Right renal pelvis (tissue), 4 donors: ENCODE data around the gene DYNC2LI1. TPM values are rescaled to one million over a fixed set of nuclear protein-coding genes. Genes with fewer than 3 reads are reported as not detected.

Source experiments
- DNase-seq, 4 donors: peaks; one replicate each; pipeline ENCODE4 v3.0.0-alpha.2; 2013; ENCODE audit warnings: low read depth in 4 of 4, low spot score in 3 of 4, missing footprints in 1 of 4
- polyA plus RNA-seq, 4 donors: library from polyadenylated mRNA; unstranded; fragments of 120-200 nt; gene quantifications; one replicate each; pipeline ENCODE4 v1.2.1, GENCODE V29; 2013; ENCODE audit not compliant: insufficient read length in 4 of 4

The DYNC2LI1 gene
- polyA plus RNA-seq, 4 donors: 67.2 to 96.3 (median 88.3) TPM

DNA sequence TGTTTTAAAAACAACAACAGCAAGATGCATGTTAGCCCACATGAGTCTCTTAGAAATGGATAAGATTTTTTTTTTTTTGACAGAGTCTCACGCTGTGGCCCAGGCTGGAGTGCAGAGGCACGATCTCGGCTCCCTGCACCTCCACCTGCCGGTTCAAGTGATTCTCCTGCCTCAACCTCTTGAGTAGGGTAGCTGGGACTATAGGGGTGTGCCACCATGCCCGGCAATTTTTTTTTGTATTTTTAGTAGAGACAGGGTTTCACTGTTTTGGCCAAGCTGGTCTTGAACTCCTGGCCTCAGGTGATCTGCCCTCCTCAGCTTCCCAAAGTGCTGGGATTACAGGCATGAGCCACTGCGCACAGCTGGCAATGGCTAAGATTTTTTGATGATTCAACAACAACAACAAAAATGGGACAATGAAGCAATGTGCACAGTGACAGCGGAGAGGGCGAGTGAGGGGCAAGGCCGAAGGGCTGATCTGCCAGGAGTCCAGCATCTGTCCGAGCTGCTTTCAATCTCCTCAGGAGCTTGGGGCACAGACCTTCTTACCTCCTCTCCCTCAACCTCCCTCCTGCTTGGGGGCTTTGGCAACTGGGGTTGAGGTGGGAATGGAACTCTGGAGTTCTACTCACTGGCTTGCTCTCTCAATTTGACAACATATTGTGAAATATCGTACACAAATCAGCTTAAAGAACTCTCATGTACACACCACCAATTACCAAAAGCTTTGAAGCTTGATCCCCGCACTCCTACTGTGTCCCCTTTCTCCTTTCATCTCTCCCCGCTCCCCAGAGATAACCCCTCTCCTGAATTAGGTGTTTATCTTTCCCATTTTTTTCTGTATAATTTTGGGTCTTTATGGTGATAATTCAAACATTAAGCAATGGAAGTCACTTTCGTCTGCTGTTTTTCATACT is 68.4 kb downstream of the DYNC2LI1 start:
- DNase-seq: no peak

DNA sequence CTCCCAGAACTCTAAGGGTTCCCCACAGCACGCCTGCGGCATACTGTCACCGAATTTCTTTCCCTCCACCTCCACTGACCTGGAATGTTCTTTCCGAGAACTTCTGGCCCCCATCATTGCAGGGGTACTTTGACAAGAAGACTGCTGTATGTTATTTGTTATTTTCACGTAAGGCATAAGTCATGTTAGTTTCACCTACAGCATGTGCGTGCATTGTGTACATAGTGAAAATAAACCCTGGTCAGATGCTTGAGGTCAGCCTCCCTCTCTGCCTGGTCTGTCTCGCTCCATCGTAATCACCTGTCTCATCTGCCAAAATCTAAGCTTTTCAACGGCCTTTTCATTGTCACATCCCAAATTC is 69.0 kb downstream of the DYNC2LI1 start:
- no peak for DNase-seq

DNA sequence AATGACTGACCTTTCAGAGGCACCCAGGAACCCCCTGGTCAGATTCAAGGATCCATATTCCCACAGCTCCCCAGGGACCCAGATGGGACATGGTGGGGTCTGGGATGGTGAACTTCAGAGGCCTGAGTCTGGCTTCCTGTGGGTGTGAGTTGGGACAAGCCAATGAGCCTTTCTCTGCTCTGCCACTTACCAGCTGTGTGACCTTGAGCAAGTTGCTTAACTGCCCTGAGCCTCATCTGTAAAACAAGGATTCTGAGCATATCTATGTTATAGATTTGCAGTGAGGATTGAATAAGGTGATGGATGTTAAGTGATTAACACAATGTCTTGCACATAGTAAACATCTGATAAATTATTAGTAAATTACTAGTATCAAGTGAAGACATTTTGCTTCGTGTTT is 71.3 kb downstream of the DYNC2LI1 start:
- DNase-seq: no peak

DNA sequence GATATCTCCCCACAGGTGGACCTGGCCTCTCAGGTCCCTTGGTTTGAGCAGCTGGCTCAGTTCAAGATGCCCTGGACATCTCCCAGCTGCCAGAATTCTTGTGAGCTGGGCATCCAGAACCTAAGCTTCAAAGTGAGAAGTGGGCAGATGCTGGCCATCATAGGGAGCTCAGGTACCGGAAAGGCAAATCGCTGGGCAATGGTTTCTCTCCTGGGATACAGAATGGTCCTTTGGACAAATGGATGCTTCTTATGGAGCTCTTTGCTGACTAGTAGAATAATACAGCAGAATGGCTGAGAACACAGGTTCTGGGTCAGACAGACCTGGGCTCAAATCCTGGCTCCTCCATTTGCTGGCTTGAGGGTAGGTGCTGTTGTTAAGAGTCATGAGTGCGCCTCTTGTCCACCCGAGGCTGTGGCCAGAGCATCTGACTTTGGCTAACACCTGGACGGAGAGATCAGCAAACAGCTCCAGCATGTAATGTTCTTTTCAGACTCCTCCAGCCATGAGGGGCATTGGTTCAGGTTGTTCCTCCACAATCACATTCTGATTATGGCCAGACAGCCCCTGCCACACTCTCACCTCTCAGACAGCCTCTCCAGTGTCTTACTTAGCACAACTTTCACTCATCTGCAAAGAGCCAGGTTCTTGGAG is 72.4 kb downstream of the DYNC2LI1 start:
- no peak for DNase-seq

GRCh38 chr2:43848214-43848613 is 74.4 kb downstream of the DYNC2LI1 start:
- DNase-seq: no peak

DNA sequence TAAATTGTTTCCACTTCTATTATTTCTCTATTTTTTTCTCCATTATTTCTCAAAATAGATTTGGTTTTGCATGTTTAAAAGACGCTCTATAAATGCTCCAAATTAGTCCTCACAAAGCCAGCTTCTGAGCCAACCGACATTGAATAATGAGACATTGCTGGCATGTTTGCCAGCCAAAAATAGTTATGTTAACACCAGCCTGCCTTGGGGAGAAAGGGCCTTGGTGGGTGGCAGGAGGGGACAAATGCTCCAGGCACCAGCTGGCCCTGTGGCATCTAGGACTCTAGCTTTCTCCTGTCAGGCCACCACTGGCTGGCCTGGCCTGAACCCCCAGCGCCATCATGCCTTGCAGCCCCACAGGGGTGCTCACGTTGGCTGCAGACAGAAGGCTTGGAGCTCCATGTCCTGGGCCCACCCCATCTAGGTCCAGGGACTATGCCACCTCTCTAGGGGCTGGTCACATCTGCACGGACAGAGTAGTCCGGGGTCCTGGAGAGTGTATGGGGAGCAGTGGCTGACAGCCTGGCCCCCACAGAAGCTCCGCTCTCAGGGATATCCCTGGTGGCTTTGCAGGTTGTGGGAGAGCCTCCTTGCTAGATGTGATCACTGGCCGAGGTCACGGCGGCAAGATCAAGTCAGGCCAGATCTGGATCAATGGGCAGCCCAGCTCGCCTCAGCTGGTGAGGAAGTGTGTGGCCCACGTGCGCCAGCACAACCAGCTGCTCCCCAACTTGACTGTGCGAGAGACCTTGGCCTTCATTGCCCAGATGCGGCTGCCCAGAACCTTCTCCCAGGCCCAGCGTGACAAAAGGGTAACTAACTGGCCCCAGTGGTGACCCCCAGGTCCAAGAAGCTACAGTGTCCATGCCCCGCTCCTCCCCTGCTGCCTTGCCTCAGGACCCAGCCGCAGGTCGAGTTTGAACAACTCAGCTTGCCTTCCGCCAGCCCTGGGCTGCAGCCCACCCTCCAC is 77.5 kb downstream of the DYNC2LI1 start:
- DNase-seq: no peak

DNA sequence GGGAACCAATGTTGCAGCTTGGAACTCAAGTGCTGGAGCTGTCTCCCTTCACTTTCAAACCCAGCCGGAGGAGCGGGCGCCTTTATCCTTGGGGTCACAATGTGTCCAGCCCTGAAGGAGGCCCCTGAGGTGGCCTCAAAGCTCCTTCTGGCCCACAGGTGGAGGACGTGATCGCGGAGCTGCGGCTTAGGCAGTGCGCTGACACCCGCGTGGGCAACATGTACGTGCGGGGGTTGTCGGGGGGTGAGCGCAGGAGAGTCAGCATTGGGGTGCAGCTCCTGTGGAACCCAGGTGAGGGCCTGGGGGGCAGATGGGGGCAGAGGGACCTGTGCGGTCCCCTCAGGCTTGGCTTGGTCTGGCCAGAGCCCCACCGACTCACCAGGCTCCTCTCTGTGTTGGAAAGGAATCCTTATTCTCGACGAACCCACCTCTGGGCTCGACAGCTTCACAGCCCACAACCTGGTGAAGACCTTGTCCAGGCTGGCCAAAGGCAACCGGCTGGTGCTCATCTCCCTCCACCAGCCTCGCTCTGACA is 78.4 kb downstream of the DYNC2LI1 start:
- DNase-seq: no peak

DNA sequence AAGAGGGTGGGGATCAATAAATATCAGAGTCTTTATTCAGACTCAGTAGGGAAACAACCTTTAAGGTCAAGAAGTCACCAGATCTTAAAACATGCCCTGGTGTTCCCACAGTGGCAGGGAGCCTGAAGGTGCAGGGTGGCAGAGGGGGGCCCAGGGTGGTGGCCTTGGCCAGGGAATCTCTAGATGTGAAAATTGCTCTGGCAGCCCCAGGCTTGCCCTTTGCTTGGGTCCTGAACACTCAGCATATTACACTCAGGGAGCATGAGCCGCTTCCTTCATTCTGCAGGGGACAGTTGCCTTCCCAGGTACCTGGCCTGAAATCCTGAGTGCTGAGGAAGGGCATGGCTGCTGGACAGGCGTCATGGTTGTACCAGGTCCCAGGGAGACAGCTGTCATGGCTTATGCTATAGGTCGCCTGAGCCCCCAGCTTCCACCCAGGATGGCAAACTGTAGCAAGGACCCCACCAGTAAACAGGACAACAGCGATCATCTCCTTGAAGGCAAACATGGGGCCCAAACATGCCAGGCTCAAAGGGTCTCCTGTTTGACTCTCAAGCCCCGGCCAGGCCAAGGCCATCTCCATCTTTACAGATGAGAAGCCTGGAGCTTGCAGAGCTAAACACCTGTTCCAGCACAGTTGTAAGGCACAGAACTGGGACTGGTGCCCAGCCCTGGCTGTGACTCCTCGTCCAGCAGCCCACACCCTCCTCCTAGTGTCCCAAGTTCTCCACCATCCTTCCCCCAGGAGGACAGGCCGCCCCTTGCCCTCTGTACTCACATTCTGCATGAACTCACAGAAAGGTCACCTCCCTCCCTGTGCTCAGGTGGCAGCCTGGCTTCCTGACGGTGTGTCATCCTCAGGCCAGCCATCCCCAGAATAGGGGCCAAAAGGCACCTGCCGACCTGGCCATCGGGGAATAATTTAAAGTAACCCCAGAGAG is 79.6 kb downstream of the DYNC2LI1 start:
- DNase-seq: no peak

DNA sequence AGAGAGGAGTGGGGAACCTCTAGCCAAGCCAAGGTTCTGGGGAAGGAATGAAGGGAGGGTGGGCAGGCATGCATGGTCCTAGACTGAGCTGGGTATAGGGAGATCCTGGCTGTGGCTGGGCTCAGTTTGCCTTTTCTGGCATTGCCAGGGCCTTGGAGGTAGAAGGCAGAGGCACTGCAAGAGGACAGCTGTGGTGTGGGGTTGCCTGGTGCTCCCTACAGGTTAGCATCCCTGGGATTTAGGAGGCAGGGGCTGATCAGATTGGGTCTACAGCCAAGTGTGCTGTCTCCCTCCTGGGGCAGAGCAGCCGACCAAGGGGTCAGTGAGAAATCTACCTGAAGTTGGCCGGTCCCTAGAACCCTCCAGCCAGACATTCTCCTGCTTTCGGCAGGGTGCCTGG is 80.8 kb downstream of the DYNC2LI1 start:
- no peak for DNase-seq

GRCh38 chr2:43855292-43855691 is 81.5 kb downstream of the DYNC2LI1 start:
- DNase-seq: no peak

Other genes with a start within 250 kb of the DYNC2LI1 start
- 10 to 100 TPM; 33.8 to 39.7 (median 36.0) TPM for gene THADA, start 178.0 kb upstream of the DYNC2LI1 start, polyA plus RNA-seq
- gene PLEKHH2, start 136.8 kb upstream of the DYNC2LI1 start, polyA plus RNA-seq: 10 to 100 TPM; 24.6 to 30.8 (median 27.1) TPM
- 1 to 10 TPM; 2.6 to 4.7 (median 3.4) TPM for gene C1GALT1C1L, start 97.6 kb upstream of the DYNC2LI1 start, polyA plus RNA-seq
- under 1 TPM; 0.39 to 0.47 (median 0.44) TPM for gene ABCG5, start 64.8 kb downstream of the DYNC2LI1 start, polyA plus RNA-seq
- 1 to 10 TPM in 3 of 4 donors, under 1 TPM in 1; 0.67 to 1.1 (median 1.0) TPM for gene ABCG8, start 64.9 kb downstream of the DYNC2LI1 start, polyA plus RNA-seq
- 100 to 1,000 TPM; 104 to 131 (median 119) TPM for gene LRPPRC, start 221.9 kb downstream of the DYNC2LI1 start, polyA plus RNA-seq